CD4-positive, alpha-beta T cell treated with Interleukin-6 for 4 hours (primary cell): ENCODE measurements around the gene MAP7.
"Not testable (repeated sequence)": the region's sequence is repeated elsewhere in the genome, so short reads cannot be mapped to it uniquely, and the experiment has no call there.

Experiments
- DNase-seq: peaks from one replicate; pipeline ENCODE4 v3.0.0-alpha.2; 2020; ENCODE audit warnings: mixed read lengths

The MAP7 gene

GRCh38 chr6:136324686-136325380 lies 225.4 kb downstream of the MAP7 start:
- no peak for DNase-seq

GRCh38 chr6:136323431-136324112 lies 226.7 kb downstream of the MAP7 start:
- no peak for DNase-seq

GRCh38 chr6:136319732-136320131 lies 230.5 kb downstream of the MAP7 start:
- no peak for DNase-seq

- DNase-seq = no peak
Observed at GRCh38 chr6:136318676-136319075, 231.5 kb downstream of the MAP7 start.

- DNase-seq = no peak
Observed at GRCh38 chr6:136317971-136318370, 232.3 kb downstream of the MAP7 start.

GRCh38 chr6:136317021-136317694 lies 233.1 kb downstream of the MAP7 start:
- DNase-seq = peak; percentile 71

GRCh38 chr6:136315594-136315993 lies 234.6 kb downstream of the MAP7 start:
- no peak for DNase-seq

GRCh38 chr6:136312975-136313374 lies 237.2 kb downstream of the MAP7 start:
- no peak for DNase-seq

- no peak for DNase-seq
Observed at GRCh38 chr6:136309729-136310311, 240.4 kb downstream of the MAP7 start.

- no peak for DNase-seq
Observed at GRCh38 chr6:136309171-136309570, 241.1 kb downstream of the MAP7 start.

GRCh38 chr6:136308469-136308868 lies 241.8 kb downstream of the MAP7 start:
- DNase-seq = not testable (repeated sequence)

- no peak for DNase-seq
Observed at GRCh38 chr6:136307351-136307750, 242.9 kb downstream of the MAP7 start.

GRCh38 chr6:136306466-136306865 lies 243.8 kb downstream of the MAP7 start:
- no peak for DNase-seq

- no peak for DNase-seq
Observed at GRCh38 chr6:136304410-136304809, 245.8 kb downstream of the MAP7 start.

GRCh38 chr6:136303516-136303915 lies 246.7 kb downstream of the MAP7 start:
- no peak for DNase-seq

- DNase-seq = no peak
Observed at GRCh38 chr6:136294621-136295020, 255.6 kb downstream of the MAP7 start.
